GM12801 (cell line): ENCODE measurements around the gene PSMB2.

Source experiments
- CTCF ChIP-seq: IDR thresholded peaks from one replicate; pipeline ENCODE4 v1.5.1; 2011; ENCODE audit warnings: control low read depth; ENCODE audit not compliant: insufficient read length; ENCODE audit errors: extremely low read depth

Gene PSMB2

DNA sequence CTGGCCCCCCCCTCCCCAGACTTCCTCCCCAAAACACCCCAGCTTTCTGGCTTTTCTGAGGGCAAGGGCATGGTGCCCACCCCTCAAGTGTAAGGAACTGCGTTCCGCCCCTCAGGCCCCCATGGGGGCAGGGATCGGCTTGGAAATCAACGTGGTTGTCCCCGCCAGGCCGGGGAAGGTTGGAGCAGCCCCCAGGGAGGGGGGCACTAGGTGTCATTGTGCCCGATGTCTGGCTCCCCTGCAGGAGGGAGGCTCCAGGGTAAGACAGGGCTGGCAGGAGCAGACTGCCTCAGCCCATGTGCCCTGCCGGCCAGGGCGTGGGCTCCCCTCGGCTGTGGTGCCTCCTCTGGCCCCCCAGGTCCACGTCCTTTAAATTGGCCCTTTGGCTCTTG, 75.6 kb downstream of the PSMB2 start:
- no peak for TF ChIP-seq CTCF

GRCh38 chr1:35564884-35565741, 76.2 kb downstream of the PSMB2 start:
- no peak for TF ChIP-seq CTCF

- TF ChIP-seq CTCF: peak; percentile 1
Measured at GRCh38 chr1:35564037-35564883, 77.1 kb downstream of the PSMB2 start.

GRCh38 chr1:35563166-35563565, 78.2 kb downstream of the PSMB2 start:
- TF ChIP-seq CTCF: no peak

DNA sequence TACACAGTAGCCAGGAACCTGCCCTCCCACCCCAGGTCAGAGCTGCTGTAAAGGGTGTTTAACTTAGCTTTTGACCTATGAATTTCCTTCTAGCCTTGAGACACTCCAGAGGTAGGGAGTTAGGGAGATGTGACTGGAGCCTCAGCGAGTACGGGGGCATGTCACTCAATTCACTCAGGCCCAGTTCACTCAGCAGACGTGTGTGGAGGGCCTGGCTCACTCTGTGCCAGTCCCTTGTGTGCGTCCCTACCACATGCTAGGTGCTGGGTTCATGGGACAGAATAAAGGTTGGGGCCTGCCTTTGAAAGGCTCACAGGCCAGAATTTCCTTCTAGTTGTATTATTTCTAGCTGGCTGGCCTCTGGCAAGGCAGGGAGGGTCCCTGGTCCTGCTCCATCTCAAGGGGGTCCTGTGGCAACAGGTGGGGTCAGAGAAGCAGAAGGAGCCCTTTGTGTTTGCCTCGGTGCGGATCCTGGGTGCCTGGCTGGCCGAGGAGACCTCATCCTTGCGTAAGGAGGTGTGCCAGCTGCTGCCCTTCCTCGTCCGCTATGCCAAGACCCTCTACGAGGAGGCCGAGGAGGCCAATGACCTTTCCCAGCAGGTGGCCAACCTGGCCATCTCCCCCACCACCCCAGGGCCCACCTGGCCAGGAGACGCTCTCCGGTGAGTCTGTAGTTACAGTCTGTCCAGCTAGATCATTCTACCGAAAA, 79.2 kb downstream of the PSMB2 start:
- no peak for TF ChIP-seq CTCF

GRCh38 chr1:35561297-35561971, 79.9 kb downstream of the PSMB2 start:
- TF ChIP-seq CTCF: no peak
